Fibroblast of skin of back (primary cell): Measurements from ENCODE around the gene FXYD4.

Source experiments
- DNase-seq: peaks from one replicate; pipeline ENCODE4 v3.0.0-alpha.2; 2013

FXYD4 gene

DNA sequence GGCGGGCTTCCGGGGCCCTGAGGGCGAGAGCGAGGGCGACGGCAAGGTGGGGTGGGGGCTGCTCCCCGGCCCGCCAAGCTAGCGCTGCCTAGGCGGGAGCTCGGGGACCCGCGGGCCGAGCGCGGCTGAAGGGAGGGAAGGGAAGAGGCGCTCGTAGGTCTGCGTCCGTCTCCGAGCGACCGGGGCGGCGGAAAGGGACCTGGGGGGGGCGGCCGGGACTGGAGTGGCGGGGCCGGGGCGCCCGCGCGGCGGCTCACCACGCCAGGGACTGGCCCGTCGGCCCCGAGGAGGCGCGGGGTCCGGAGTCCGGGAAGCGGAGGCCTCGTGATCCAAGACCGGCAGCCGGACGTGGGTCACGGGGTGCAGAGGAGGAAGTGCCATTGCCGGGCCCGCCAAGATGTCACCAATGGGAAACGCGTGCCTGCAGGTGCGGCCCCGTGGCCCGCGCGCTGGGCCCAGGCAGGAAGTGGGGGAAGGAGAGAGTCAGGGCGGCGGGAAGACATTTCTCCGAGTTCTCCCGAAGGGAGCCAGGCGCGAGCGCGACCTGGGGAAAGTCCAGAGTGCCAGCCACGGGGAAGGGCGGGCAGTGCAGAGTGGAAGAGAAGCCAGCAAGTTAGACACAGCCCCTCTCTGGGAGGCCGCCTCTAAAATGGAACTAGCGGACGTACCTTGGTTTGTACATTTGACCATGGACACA lies 25.6 kb downstream of the FXYD4 start:
- DNase-seq: peak; percentile 84

DNA sequence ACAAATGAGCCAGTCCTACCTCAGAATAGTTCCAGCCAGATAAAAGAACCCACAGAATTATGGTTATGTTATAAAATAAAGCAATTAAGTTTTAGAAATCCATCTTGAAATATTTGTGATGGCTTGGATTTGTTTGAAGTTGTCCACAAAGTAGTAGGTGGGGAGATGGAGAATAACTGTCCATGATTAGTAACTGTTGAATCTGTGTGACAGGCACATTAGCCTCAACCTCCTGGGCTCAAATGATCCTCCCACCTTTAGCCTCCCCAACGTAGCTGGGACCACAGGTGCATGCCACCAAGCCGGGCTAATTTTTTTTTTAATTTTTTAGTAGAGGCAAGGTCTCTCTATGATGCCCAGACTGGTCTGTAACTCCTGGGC lies 27.5 kb downstream of the FXYD4 start:
- DNase-seq: no peak

DNA sequence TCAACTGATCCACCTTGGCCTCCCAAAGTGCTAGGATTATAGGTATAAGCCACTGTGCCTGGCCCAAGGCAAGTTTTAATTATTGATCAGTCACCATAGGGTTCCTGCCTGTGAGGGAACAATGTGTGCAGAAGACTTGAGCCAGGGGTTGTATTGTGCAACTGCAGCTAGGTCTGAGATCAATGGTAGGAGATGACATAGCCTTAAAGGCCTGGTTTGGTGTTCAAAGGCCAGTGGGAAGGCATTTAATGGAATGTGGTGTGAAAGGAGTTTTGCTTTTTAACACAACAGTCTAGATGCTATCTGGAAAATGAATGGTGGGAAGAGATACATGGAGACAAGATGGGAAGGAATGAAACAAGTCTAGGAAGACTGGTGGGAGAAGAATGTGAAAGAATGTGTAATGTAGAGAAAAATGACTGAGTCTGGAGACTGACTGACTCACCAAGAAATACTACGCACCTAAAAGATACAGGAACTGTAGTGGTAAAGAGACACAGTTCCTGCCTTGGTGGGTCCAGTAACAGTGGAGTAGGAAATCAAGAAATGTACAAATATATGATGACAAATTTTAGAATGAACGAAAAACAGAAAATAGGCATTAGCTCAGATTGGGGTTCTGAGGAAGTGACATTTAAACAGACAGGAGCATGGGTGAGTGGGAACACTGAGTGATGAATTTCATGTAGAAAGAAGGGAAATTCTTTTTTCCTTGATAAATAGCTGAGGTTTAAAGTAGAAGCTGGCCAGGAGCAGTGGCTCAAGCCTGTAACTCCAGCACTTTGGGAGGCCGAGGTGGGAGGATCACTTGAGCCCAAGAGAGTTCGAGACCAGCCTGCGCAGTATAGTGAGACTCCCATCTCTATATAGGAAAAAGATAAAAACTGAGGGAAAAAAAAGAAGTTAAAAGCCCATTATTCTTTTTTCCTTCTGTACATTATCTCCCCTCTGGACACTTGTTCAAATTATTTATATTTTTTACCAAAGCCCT lies 28.2 kb downstream of the FXYD4 start:
- peak; percentile 63 for DNase-seq

DNA sequence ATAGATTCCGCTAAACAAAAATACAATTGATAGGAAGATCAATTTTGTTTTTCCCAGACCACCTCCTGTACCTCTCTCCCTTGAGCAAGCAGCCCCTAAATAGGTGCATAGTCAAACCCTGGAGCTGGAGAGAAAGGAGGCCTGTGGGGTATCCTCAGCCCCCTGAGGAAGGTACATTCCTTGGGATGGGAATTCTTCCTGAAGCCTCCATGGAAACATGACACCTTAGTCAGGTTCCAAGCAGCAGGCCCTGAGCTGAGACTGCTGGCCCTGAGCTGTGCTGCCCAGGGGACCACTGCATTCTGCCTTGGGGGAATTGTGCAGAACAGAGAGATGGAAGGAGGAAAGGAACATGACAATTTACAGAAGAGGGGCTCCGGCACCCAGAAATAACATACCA lies 30.2 kb downstream of the FXYD4 start:
- no peak for DNase-seq

DNA sequence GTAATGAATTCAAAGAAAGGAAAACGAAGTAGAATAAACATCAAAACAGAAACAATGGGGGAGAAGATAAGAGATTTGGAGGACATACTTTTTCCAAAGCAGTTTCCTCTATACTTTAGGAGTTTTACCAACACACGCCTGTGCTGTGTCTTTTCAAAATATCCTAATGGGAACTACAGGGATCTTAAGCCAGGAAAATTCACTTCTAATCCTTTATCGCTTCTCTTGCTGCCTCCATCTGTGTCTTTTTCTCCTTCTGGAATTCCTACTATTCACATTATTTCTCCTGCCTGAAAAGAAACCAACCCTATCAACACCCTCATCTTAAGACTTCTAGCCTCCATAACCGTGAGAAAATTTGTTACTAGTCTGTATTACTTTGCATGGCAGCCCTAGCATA lies 30.7 kb downstream of the FXYD4 start:
- no peak for DNase-seq

DNA sequence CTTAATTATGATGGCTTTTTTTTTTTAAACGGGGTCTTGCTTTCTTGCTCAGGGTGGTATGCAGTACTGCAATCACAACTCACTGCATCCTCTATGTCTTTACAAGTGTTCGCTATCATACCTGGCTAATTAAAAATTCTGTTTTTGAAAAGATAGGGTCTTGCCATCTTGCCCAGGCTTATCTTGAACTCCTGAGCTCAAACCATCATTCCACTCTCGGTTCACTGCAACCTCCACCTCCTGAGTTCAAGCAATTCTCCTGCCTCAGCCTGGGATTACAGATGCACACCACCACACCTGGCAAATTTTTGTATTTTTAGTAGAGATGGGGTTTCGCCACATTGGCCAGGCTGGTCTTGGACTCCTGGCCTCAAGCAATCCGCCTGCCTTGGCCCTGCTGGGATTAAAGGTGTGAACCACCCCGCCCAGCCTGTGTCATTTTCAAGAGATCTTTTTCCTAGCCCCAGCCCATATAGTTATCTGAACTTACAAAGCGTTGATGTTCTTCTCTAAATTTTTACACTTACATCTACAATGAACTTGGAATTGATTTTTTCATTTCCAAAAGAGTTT lies 31.5 kb downstream of the FXYD4 start:
- no peak for DNase-seq

DNA sequence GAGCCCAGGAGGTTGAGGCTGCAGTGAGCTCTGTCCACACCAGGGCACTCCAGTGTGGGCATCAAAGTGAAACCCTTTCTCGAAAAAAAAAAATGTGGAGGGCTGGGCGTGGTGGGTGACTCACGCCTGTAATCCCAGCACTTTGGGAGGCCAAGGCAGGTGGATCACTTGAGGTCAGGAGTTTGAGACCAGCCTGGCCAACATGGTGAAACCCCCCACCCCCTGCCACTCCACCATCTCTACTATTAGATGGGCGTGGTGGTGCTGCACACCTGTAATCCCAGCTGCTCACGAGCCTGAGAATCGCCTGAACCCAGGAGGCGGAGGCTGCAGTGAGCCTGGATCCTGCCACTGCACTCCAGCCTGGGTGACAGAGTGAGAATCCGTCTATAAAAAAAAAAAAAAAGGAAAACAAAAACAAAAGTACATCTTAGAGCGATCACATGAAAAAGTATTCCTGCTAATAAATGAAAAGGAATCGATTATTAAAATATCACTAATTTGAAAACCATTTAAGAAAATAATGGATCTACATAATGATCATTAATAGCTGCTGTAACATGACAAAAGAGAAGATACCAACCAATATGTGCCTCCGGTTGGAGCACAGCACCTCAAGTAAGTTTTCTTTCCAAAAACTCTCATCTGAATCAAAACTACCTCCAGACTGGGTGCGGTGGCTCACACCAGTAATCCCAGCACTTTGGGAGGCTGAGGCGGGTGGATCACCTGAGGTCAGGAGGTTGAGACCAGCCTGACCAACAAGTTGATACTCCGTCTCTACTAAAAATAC lies 32.7 kb downstream of the FXYD4 start:
- no peak for DNase-seq

DNA sequence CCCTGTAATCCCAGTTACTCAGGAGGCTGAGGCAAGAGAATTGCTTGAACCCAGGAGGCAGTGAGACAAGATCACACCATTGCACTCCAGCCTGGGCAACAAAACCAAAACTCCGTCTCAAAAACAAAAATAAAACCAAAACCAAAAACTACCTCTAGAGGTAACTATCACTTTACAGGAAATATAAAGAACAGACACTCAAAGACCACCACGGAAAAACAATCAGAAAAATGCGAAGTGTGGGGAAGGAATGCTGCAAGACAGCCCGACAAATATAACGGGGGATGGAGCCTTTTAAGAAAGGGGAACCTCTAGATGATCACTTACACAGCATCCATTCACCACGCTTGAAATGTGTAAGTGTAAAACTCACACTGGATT lies 33.3 kb downstream of the FXYD4 start:
- no peak for DNase-seq

DNA sequence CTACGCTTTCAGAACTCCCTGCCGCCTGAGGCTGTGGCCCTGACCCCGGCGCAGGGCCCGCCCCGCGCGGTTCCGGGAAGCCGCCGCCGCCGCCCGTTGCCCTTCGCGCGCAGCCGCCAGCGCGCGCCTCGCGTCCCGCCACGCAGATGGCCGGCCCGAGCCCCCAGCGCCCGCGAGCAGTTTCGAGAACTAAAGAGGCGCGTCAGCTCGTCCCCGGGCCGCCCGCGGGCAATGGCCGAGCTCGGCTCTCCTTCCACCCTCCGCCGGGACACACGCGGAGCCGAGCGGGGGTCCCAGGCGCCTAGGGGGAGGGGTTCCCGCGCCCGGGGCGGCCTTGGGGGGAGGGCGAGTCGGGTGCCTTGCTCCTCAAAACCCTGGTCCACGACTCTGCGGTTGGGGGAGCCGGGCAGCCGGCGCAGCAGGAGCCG lies 35.7 kb downstream of the FXYD4 start:
- peak; percentile 55 for DNase-seq

DNA sequence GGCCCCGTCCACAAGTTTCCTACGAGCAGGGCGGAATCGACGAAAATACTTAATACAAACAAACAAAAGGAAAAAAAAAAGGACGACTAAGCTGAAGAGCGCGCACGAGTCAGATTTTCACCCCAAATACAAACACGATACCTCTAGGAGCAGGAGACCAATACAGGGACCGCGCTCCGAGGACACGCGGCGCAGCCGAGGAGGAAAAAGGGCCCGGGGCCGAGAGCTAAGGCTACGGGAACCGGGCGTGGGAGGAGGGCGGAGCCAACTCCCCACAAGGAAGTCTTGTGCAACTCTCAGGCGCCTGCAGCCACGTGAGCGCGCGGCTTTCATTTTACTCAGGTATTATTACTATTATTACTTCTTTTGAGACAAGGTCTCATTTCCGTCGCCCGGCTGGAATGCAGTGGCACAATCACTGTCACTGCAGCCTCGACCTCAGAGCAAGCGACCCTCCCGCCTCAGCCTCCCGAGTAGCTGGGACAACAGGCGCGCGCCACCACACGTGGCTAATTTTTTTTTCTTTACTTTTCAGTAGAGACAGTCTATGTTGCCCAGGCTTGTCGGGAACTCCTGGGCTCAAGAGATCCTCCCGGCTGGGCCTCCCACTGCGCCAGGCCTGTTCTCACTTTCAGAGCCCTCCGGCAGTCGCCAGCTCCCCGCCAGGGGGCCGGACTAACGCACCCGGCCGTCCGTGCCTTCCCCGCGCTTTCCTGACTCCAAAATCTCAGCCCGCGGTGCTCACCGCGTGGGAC lies 36.3 kb downstream of the FXYD4 start:
- DNase-seq: peak; percentile 87

DNA sequence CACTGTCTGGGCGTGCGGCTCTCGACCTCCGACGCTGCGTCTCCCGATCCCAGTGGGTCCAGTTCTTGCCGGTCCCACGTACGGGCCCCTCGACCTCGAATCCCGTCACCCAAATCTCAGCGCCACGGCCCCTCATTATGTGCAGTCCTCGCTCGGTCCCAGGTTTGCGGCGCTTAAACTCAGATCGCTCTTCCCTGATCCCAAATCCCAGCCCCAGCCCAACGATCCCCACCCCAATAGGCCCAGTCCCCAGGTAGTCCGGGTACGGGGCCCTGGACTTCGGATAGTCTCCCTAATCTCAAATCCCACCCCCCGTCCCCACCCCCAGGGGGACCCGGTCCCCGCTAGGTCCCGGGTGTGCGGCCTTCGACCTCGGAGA lies 36.9 kb downstream of the FXYD4 start:
- no peak for DNase-seq

DNA sequence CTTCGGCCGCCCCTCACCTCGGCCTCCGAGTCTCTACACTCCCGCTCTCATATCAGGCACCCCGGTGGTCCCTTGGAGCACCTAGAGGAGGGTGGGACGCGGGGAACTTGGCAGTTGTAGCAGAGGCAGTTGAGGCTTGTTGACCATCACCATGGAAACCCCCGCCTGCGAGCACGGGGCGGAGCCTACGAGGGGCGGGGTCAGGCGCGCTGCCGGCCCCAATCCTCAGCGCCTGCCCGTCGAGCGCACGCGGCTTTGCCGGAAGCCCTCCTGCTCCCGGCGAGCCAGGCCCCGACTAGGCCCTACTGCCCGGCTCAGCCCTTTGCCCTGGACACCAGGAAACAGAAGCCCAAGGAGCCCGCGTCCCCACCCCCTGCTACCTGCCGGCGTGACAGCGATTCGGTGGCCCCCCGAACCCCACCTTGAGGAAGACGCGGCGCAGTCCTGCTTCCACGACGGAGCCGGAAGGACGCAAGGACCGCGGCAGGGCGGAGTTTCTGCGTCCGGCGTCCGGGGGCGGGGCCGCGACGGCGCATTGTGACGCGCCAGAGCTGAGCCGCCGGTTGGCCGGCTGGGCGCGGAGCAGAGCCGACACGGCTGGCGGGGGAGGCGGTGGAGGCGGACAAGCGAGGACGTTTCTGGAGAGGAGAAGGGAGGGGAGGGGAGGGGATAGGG lies 37.4 kb downstream of the FXYD4 start, which contains the start of gene HNRNPF:
Gene HNRNPF (minus strand): TSS at position 477 of the 675 bp plus-strand sequence. CDS start 21,302 bp downstream, outside the sequence.
- DNase-seq: peak; percentile 96

DNA sequence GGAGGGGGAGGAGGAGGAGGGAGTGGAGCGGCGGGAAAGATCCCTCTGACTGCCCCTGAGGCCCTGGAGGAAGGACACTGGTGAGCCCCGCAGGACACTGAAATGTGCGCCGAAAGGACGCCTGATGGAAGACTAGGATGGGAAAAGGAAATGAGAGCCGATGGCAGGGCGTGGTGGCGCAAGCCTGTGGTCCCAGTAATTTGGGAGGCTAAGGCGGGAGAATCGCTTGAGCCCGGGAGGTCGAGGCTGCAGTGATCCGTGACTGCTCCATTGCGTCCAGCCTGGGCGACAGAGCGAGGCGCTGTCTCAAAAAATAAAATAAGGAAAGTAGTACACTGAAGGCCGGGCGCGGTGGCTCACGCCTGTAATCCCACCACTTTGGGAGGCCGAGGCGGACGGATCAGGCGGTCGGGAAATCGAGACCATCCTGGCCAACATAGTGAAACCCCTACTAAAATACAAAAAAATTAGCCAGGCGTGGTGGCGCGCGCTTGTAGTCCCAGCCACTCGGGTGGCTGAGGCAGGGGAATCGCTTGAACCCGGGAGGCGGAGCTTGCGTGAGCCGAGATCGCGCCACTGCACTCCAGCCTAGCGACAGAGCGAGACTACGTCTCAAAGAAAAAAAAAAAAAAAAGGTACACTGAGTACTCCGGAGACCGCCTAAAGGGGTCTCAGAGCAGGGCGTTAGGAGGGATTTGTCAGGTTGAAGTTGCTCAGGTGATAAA lies 38.1 kb downstream of the FXYD4 start:
- no peak for DNase-seq

DNA sequence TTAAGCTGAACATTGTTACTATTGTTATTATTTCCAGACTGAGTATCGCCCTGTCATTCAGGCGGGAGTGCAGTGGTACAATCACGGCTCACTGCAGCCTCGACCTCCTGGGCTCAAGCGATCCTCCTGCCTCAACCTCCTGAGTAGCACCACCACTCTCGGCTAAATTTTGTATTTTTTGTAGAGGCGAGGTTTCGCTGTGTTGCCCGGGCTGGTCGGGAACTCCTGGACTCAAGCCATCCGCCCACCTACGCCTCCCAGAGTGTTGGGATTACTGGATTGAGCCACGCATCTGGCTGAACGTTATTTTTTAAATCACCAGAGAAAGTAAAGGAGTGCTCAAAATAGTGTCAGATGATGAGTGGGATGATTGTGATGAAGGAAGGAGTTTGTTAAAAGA lies 38.9 kb downstream of the FXYD4 start:
- DNase-seq: no peak

DNA sequence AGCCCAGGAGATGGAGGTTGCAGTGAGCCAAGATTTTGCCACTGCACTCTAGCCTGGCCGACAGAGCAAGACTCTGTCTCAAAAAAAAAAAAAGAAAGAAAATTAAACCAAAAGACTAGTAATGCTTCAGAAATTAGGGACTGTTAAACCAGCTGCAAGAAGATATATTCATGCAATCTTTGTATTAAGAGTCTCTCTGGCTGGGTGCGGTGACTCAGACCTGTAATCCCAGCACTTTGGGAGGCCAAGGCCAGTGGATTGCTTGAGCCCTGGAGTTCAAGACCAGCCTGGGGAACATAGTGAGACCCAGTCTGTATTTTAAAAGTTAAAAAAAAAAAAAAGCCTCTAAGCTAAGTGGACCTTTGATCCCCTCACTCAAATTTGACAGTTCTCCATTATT lies 40.1 kb downstream of the FXYD4 start:
- DNase-seq: no peak

DNA sequence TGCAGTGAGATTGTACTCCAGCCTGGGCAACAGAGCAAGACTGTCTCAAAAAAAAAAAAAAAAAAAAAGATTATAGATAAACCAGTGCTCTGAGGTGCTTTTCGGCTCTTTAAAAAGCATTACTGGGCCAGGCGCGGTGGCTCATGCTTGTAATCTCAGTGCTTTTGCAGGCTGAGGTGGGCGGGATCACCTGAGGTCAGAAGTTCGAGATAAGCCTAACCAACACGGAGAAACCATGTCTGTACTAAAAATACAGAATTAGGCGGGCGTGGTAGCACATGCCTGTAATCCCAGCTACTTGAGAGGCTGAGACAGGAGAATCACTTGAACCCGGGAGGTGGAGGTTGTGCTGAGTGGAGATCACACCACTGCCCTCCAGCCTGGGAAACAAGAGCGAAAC lies 44.1 kb downstream of the FXYD4 start:
- no peak for DNase-seq

DNA sequence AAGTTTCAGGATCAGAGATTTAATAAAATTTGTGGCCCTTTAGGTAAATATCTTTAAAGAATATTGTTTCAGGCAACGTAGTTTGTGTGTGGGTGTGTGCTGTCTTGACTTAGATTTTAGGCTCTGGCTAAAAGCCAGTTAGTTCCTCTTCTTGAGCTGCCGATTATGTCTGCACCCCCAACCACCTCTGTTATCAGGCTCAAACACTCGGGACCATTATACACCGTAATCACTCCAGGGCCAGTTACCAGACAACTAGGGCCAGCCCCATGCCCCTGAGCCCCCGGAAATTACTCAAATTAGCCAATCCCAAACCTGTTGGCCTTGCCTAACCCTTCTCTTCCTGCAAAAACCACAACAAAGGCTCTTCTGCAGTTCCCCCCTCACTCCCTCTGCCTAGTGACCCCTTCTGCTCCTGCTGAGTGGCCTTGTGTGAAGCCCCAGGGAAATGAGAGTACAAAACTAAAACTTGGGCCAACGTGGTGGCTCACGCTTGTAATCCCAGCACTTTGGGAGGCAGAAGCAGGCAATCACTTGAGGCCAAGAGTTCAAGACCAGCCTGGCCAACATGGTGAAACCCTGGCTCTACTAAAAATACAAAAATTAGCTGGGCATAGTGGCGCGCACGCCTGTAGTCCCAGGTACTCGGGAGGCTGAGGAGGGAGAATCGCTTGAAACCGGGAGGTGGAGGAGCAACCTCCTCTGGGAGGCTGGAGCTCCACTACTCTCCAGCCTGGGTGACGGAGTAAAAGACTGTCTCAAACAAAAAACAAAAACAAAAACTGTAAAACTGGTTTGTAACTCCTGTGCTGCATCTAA lies 46.7 kb downstream of the FXYD4 start:
- DNase-seq: no peak

DNA sequence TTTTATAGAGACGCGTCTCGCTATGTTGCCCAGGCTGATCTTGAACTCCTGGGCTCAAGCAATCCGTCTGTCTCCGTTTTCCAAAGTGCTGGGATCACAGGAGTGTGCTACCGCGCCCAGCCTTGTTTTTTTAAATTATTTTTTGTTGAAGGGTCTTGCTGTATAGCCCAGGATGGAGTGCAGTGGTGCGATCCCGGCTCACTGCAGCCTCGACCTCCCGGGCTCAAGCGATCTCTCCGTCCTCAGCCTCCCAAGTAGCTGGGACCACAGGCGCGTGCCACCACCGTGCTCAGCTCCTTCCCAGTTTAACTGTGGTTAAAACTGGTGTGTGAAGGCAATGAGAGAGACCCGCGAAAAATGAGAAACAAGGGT lies 48.5 kb downstream of the FXYD4 start:
- DNase-seq: no peak

DNA sequence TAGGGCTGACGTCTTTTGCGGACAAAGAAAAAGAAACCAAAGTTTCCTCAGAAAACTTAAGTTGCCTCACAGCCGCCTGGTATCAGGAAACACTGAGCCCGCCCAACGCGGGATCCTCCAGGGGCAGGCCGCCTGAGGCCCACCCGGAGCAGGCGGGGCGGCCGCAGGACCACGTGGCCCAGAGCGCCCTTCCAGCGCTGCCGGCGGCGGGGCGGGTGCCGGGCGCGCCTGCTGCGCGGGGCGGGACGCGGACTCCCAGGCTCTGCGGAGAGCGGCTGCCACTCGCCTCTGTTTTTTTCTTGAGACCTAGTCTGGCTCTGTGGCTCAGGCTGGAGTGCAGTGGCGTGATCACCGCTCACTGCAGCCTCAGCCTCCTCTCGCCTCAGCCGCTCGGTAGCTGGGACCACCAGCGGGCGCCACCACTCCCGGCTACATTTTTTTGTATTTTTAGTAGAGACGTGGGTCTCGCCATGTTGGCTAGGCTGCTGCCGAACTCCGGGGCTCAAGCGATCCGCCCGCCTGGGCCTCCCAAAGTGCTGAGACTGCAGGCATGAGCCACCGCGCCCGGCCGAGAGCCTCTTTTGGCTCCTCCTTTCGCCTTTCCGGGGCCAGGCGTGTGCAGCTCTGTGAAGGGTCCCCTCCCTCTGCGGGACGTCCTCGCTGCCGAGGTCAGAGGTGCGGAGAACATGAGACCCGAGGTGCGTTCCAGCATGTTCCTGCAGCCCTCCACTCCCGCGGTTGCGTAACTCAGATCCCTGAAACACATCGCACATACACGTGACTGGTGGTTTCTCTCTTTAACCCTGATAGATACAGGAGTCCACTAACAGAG lies 49.1 kb downstream of the FXYD4 start:
- peak; percentile 88 for DNase-seq
